Measurements from ENCODE around the gene ITPKB. TPM values are rescaled to one million over a fixed set of nuclear protein-coding genes. Genes with fewer than 3 reads are reported as not detected.

The ITPKB gene
- total RNA-seq, 2 donors from 2014 or later, result 22.4 to 28.3 TPM

- Histone ChIP-seq H3K4me1 (ENCODE audit: control insufficient read depth, insufficient read depth, low read length) (peaks cover 17% of the 10 kb centered on the region), H3K27me3 (ENCODE audit: control insufficient read depth, insufficient read depth, low read length, poor library complexity, severe bottlenecking) (no peaks in the 10 kb centered on the region), H3K27ac (ENCODE audit: low read depth, low read length) (peak overlapping the region; percentile 25), H3K36me3 (ENCODE audit: control insufficient read depth, insufficient read depth, low read length) (no peaks in the 10 kb centered on the region), H3K9ac (ENCODE audit: extremely low read depth, low read length, poor library complexity, severe bottlenecking) (peak overlapping the region; percentile 35), H3K9me3 (ENCODE audit: control insufficient read depth, low read length) (no peaks in the 10 kb centered on the region), H3K4me3 (ENCODE audit: low read length) (peak overlapping the region; percentile 67)
- no peak for DNase-seq
- H3K27me3 Mint-ChIP-seq (ENCODE audit: insufficient read depth), result peaks cover 26% of the 10 kb centered on the region
- H3K9me3 Mint-ChIP-seq, result no peaks in the 10 kb centered on the region
- H3K27ac Mint-ChIP-seq, result peak overlapping the region; percentile 94
- peaks cover 20% of the 10 kb centered on the region for H3K36me3 Mint-ChIP-seq (ENCODE audit: low read depth)
- peaks cover 44% of the 10 kb centered on the region for H3K4me1 Mint-ChIP-seq
- H3K4me3 Mint-ChIP-seq, result peak overlapping the region; percentile 45
- TF ChIP-seq CTCF (conservative IDR thresholded peaks at IDR 0.05), result no peak
- WGBS, 2 experiments (ENCODE audit: insufficient coverage in 1 of 2, insufficient read length in 1 of 2), result 35 to 45% methylated on average over 3 to 5 of the region's 5 CpGs
Measured at GRCh38 chr1:226680653-226681052, 58.4 kb downstream of the ITPKB start.

- H3K4me3 ChIP-seq (ENCODE audit: low read length), result peak overlapping the region; percentile 74
- peaks cover 44% of the 10 kb centered on the region for H3K4me1 Mint-ChIP-seq
- H3K4me3 Mint-ChIP-seq, result peak overlapping the region; percentile 45
- DNase-seq, result peak; percentile 99
- WGBS, 2 experiments (ENCODE audit: insufficient coverage in 1 of 2, insufficient read length in 1 of 2), result 0 to 5% methylated on average over 7 to 22 of the region's 22 CpGs
- no peaks in the 10 kb centered on the region for H3K36me3 ChIP-seq (ENCODE audit: control insufficient read depth, insufficient read depth, low read length)
- H3K27me3 ChIP-seq (ENCODE audit: control insufficient read depth, insufficient read depth, low read length, poor library complexity, severe bottlenecking), result no peaks in the 10 kb centered on the region
- H3K36me3 Mint-ChIP-seq (ENCODE audit: low read depth), result peaks cover 15% of the 10 kb centered on the region
- H3K27me3 Mint-ChIP-seq (ENCODE audit: insufficient read depth), result peaks cover 21% of the 10 kb centered on the region
- no peak for TF ChIP-seq CTCF (conservative IDR thresholded peaks at IDR 0.05)
- no peaks in the 10 kb centered on the region for H3K9me3 Mint-ChIP-seq
- H3K9ac ChIP-seq (ENCODE audit: extremely low read depth, low read length, poor library complexity, severe bottlenecking), result peak overlapping the region; percentile 69
- no peaks in the 10 kb centered on the region for H3K9me3 ChIP-seq (ENCODE audit: control insufficient read depth, low read length)
- peaks cover 17% of the 10 kb centered on the region for H3K4me1 ChIP-seq (ENCODE audit: control insufficient read depth, insufficient read depth, low read length)
- peak overlapping the region; percentile 94 for H3K27ac Mint-ChIP-seq
- H3K27ac ChIP-seq (ENCODE audit: low read depth, low read length), result peak overlapping the region; percentile 42
Measured at GRCh38 chr1:226679853-226680516, 59.1 kb downstream of the ITPKB start.

- Mint-ChIP-seq H3K27ac (no peak overlapping the region), H3K9me3 (no peaks in the 10 kb centered on the region), H3K4me1 (peaks cover 44% of the 10 kb centered on the region), H3K27me3 (ENCODE audit: insufficient read depth) (peaks cover 20% of the 10 kb centered on the region), H3K36me3 (ENCODE audit: low read depth) (peaks cover 12% of the 10 kb centered on the region), H3K4me3 (no peak overlapping the region)
- Histone ChIP-seq H3K9ac (ENCODE audit: extremely low read depth, low read length, poor library complexity, severe bottlenecking) (peak overlapping the region; percentile 69), H3K27me3 (ENCODE audit: control insufficient read depth, insufficient read depth, low read length, poor library complexity, severe bottlenecking) (no peaks in the 10 kb centered on the region), H3K36me3 (ENCODE audit: control insufficient read depth, insufficient read depth, low read length) (no peaks in the 10 kb centered on the region), H3K9me3 (ENCODE audit: control insufficient read depth, low read length) (no peaks in the 10 kb centered on the region), H3K4me1 (ENCODE audit: control insufficient read depth, insufficient read depth, low read length) (peaks cover 17% of the 10 kb centered on the region), H3K27ac (ENCODE audit: low read depth, low read length) (no peak overlapping the region), H3K4me3 (ENCODE audit: low read length) (peak overlapping the region; percentile 74)
- DNase-seq, result no peak
- no peak for TF ChIP-seq CTCF (conservative IDR thresholded peaks at IDR 0.05)
- WGBS, 2 experiments (ENCODE audit: insufficient coverage in 1 of 2, insufficient read length in 1 of 2), result 100% methylated on average over 1 of the region's 2 CpGs; no CpG with 5 or more reads in 1 of the 2 experiments
Measured at GRCh38 chr1:226679262-226679661, 59.8 kb downstream of the ITPKB start.
